Islet of Langerhans (tissue), 1 donor: Measurements from ENCODE around the gene PDCD2L.
"Not testable (repeated sequence)": the region's sequence is repeated elsewhere in the genome, so short reads cannot be mapped to it uniquely, and the experiment has no call there.

Source experiments
- FAIRE-seq: peaks from one replicate; lab custom pipeline; 2011; peaks lifted over from hg19 to GRCh38; lab: Jason Lieb, UNC

PDCD2L gene, protein sequence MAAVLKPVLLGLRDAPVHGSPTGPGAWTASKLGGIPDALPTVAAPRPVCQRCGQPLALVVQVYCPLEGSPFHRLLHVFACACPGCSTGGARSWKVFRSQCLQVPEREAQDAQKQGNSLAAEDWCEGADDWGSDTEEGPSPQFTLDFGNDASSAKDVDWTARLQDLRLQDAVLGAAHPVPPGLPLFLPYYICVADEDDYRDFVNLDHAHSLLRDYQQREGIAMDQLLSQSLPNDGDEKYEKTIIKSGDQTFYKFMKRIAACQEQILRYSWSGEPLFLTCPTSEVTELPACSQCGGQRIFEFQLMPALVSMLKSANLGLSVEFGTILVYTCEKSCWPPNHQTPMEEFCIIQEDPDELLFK

DNA sequence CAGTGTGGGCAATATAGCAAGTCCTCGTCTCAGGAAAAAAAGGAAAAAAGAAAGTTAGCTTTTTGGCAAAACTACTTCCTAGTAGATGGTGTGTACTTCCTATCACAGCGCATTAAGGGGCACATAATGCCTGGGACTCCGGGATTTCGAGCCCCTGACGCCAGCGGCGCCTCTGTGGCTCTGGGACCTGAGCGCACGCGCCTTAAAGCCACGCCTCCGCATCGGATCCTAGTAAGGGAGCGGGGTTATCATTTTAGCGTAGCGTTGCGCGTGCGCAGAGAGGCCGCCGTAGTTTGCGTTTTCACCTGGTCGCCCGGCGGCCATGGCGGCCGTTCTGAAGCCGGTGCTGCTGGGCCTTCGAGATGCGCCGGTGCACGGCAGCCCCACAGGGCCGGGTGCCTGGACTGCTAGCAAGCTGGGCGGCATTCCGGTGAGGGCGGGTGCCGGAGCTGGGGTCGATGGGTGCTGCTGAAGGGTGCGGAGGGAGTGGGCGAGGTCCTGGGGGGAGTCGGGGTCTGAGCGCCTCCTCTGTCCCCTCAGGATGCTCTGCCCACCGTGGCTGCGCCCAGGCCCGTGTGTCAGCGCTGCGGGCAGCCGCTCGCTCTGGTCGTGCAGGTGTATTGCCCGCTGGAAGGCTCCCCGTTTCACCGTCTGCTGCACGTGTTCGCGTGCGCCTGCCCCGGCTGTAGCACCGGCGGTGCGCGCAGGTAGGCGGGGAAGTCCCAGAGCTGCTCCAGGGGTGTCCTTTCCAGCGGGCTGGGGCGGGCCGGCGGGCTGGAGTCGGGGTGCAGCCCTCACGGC lies at the start of gene PDCD2L:
TSS of gene PDCD2L (plus strand) at position 291 of the 801 bp plus-strand sequence. CDS start at position 323, 32 bp downstream.
- no peak for FAIRE-seq

GRCh38 chr19:34355201-34355600 lies 49.0 kb upstream of the PDCD2L start:
- FAIRE-seq, result no peak

DNA sequence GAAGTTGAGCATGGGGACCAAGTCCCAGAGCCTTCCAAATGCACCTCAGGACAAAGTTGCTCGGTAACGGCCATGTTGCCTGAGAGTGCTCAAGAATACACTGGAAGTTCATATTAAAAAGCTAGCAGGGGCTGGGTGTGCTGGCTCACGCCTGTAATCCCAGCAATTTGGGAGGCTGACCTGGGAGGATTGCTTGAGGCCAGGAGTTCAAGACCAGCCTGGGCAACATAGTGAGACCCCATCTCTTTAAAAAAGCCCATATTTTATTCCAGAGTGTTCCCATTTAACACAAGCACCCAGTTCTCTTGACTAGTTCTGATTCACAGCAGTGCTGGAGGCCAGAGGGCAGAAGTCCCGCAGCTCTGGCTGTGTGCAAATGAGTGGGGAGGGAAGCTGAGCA lies 47.3 kb upstream of the PDCD2L start:
- no peak for FAIRE-seq

- no peak for FAIRE-seq
Measured at GRCh38 chr19:34357431-34357830, 46.8 kb upstream of the PDCD2L start.

- FAIRE-seq, result no peak
Measured at GRCh38 chr19:34359140-34359953, 44.9 kb upstream of the PDCD2L start.

GRCh38 chr19:34359954-34360315 lies 44.3 kb upstream of the PDCD2L start:
- FAIRE-seq, result no peak

GRCh38 chr19:34360354-34360909 lies 43.8 kb upstream of the PDCD2L start:
- FAIRE-seq, result no peak

GRCh38 chr19:34362679-34363069 lies 41.5 kb upstream of the PDCD2L start:
- no peak for FAIRE-seq

DNA sequence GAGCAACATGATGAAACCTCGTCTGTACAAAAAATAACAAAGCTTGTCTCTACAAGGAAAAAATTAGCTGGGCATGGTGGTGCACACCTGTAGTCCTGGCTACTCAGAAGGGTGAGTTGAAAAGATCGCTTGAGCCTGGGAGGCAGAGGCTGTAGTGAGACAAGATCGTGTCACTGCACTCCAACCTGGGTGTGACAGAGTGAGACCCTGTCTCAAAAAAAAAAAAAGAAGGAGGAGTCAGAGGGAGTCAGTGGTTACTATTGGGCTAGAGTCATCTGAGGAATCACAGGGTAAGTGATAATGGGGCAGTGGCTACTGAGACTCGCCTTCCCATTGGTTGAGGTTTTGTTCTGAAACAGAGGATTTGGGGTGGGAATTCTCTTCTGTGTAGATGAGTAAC lies 41.1 kb upstream of the PDCD2L start:
- FAIRE-seq, result no peak

DNA sequence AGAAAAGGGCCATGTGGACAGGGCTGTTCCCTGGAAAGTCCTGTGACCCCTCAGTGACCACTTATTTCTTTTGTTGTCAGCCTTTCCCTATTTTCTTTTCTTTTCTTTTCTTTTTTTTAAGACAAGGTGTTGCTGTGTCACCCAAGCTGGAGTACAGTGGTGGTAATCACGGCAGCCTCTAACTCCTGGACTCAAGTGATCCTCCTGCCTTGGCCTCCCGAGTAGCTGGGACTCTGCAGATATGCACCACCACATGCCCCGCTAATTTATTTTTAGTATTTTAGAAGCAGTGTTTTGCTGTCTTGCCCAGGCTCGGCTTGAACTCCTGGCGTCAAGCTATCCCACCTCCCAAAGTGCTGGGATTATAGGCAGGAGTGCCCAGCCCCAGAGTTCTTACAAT lies 40.3 kb upstream of the PDCD2L start:
- FAIRE-seq, result no peak

GRCh38 chr19:34364462-34364829 lies 39.8 kb upstream of the PDCD2L start:
- FAIRE-seq, result no peak

DNA sequence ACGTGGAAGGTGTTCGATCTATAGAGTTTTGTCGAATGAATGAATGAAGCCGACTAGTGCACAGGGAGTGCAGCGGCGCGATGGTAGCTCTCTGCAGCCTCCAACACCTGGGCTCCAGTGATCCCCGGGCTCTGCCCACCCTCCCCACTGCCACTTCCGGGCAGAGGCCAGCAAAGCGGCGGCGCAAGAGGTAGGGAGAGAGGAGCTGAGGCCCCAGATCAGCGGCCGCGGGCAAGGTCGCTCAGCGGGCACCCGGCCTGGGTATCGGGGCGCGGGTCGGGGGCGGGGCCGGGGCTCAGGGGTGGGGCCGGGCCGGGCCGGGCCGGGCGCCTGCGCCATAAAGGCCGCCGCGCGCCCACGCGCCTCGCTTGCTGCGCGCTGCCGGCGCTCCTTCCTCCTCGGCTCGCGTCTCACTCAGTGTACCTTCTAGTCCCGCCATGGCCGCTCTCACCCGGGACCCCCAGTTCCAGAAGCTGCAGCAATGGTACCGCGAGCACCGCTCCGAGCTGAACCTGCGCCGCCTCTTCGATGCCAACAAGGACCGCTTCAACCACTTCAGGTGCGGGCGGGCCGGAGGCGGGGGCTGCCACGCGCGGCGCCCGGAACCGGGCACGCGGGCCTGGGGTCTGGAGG lies 39.3 kb upstream of the PDCD2L start, which contains the start of gene GPI:
TSS of gene GPI (plus strand) at position 367 of the 633 bp plus-strand sequence. CDS start at position 438, 71 bp downstream.
- FAIRE-seq, result no peak

DNA sequence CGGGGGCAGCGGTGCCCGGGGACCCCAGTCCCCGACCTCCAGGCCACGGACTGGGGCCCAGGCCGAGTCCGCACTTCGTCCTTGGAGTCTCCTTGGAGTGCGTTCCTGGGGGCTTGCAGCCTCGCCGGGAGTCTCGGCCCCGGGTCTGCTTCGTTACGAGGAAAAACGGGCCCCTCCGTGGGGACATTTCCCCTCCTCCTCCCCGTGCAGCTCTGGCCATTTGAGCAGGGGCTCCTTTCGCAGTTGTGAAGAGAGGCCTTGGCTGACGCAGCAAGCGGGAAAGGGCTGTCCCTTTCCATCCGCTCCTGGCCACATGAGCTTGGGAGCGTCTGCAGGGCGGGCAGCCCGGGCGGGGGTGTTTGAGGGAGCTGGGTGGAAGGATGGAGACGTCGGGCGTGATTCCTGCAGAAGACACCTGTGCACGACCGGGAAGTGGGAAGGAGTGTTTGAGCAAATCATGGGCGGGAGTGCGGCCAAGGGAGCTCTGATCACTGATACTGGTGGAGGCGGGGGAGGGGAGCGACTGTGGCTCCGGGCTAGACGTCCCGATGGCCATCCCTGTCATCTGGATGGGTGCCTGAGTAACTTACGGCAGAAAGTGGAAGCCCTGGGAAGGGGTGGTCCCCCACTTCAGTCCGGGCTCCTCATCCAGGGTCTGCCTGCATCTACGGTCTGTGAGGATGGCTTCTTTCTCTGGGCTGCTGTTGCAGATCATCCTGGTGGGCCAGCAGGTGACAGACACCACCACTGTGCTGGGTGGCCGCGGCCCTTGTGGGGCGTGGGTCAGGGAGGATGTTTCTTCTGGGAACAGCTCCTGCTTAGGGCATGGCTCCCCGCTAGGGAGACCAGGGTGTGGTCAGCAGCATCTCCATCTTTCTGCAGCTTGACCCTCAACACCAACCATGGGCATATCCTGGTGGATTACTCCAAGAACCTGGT lies 38.5 kb upstream of the PDCD2L start:
- FAIRE-seq, result no peak

GRCh38 chr19:34366738-34367623 lies 37.2 kb upstream of the PDCD2L start:
- no peak for FAIRE-seq

DNA sequence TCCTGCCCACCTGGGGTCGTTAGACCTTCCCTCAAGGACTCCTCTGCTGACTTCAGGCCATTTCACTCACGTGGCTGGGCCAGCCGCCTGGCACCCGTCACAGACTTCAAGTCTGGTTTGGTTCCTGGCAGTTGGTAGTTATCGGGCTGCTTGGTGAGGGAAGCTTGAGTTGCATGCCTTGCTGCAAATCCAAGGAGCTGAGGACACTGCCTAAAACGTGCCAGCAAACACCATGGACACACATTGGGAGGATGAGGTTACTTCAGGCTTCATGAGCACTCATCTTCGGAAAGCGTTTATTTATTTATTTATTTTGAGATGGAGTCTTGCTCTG lies 36.6 kb upstream of the PDCD2L start:
- FAIRE-seq, result no peak

DNA sequence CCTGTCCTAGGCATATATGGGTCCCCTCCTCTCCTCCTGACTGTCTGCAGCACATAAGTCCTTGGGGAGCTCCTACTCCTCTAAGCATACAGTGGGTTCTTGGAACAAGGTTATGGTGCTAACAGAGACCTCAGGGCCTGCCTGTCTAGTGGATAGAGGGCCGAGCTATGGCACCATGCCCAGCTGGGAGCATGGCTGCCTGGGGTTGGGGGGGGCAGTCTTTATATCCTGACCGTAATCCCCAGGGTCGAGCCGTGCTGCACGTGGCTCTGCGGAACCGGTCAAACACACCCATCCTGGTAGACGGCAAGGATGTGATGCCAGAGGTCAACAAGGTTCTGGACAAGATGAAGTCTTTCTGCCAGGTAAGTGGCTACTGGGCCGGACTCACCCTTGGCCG lies 35.9 kb upstream of the PDCD2L start:
- FAIRE-seq, result no peak

DNA sequence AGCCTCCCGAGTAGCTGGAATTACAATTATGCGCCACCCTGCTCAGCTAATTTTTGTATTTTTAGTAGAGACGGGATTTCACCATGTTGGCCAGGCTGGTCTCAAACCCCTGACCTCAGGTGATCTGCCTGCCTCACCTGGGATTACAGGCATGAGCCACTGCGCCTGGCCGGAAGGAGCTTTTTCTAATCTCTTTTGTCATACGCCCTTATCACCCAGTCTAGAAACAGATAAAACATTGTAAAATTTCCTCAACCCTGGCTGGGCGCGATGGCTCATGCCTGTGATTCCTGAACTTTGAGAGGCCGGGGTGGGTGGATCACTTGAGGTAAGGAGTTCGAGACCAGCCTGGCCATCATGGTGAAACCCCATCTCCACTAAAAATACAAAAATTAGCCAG lies 35.0 kb upstream of the PDCD2L start:
- FAIRE-seq, result not testable (repeated sequence)

DNA sequence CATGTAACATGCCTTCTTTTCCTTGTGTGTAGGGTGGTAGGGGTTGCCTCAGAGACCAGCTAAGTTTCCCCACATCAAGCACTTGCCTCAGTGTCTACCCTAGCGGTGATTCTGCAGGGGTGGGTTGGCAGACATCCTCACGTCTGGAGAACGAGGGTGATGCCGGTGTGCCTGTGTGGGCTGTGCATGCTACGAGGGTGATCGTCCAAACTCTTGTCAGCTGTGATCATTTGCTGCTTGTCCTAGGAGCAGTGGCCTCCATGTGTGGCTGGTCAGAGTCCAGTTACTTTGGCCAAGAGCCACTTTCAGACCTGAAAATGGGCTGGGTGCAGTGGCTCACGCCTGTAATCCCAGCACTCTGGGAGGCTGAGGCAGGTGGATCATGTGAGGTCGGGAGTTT lies 34.1 kb upstream of the PDCD2L start:
- no peak for FAIRE-seq

DNA sequence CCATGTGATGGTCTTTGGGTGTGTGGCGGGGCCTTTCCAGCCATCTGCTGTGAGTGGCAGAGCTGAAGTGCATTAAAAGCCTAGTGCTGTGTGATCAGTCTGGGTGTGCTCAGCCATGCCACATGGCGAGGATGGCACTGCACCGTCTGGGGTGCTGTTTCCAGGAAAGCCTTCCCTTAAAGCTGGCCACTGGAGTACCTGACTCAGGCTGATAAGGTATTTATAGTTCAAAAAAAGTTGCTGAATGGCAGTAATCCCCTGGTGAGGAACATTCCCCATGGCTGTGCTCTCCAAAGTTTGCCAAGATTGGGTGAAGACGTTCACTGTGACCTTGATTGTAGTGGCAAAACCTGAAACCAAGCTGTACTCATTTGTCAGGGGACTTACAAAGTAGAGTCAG lies 33.2 kb upstream of the PDCD2L start:
- FAIRE-seq, result no peak
